ENCODE results near the gene S100Z.
"Not testable (repeated sequence)": the region's sequence is repeated elsewhere in the genome, so short reads cannot be mapped to it uniquely, and the experiment has no call there.

Gene S100Z
- total RNA-seq = 0.15 to 0.85 (median 0.50) reads per million in 4 donors

DNA sequence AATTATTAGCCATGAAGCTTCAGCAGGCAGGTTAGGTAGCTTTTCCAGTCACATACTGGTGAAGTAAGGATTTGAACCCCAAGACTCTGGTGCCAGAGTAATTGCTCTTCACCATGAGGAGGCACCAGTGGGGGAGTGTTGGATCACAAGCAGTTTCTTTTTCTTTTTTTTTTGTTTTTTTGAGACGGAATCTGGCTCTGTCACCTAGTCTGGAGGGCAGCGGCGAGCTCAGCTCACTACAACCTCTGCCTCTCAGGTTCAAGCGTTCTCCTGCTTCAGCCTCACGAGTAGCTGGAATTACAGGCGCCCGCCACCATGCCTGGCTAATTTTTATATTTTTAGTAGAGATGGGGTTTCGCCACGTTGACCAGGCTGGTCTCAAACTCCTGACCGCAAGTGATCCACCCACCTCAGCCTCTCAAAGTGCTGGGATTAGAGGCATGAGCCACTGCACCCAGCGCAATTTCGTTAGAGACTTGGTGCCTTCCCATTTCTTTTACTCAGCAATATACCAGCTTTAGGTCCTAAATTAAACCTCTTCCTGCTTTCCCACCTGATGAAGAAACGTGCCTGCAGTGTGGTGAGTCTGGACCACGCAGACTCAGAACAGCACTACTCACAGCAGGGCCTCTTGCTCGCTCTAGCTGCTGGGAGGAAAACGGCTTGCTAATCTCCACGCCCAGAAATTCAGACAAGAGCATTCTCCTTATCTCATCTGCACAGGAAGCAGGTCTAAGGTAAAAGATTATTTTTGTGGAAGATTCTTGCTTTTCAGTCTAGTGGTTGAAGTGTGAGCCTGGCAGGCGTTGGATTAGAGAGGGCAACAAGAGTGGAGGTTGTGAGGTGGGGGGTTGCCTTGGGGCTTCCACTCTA is at the start of gene S100Z:
Gene S100Z (plus strand): TSS at position 596 of the 873 bp plus-strand sequence. CDS start 25,346 bp downstream, outside the sequence.
- peak in 4 of 5 donors; percentile 1 to 80 (median 15) for DNase-seq

DNA sequence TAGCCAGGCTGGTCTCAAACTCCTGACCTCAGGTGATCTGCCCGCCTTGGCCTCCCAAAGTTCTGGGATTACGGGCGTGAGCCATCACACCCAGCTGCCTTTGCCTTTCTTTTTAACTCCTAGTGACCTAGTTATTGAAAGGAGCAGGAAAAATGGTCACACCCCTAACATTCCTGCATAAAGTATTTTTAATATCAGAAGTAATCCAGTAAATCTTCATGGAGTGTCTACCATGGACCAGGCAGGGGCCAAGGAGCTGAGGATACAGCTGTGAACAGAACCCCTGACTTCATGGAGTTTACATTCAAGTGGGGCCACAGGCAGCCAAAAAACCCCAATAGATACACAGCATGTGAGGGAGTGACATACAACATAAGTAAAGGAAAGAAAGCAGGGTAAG is 49.2 kb upstream of the S100Z start:
- DNase-seq = no peak

DNA sequence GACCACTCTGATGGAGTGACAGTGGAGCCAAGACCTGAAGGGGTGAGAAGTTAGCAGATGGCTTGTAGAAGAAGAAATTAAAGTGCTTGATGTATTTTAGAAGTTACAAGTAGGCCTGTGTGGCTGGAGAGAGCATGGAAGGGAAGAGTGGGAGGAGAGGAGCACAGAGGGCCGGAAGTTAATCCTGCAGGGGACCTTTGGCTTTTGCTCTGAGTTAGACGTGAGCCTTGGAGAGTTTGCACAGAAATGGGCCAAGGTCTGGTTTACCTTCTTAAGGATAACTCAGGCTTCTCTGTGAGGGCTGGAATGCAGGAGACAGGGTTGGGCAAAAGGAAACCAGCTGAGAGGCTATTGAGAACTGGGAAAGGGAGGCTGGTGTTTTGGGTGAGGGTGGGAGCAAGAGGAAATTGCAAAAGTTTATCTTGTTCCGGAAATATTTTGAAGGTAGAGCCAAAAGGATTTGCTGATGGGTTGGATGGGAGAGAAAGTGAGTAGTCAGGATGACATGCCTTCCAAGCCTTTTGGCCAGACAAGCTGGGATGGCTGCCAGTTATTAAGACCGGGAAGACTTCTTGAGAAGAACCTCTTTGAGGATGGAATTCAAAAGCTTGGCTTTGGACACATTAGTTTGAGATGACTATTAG is 48.5 kb upstream of the S100Z start:
- DNase-seq = no peak

DNA sequence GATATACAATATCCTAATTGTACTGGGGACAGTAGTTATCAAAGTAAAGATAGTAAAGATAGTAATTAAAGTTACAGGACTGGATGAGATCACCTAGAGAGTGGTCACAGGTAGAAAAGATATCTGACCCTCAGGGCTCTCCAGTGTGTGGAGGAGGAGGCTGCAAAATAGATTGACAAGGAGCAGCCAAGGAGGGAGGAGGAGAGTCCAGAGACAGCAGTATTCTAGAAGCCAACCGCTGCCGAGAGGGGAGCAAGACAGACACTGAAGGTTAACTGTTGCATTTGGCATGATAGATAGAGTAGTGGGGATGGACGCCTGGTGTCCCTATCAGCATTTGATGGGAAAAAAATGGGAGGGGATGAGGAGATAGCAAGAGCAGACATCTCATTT is 48.0 kb upstream of the S100Z start:
- DNase-seq = no peak

GRCh38 chr5:76804266-76804665 is 45.5 kb upstream of the S100Z start:
- DNase-seq = no peak

- peak in 1 of 5 donors; percentile 34 for DNase-seq
Measured at GRCh38 chr5:76805821-76806505, 43.9 kb upstream of the S100Z start.

GRCh38 chr5:76807296-76807695 is 42.5 kb upstream of the S100Z start:
- DNase-seq = no peak

DNA sequence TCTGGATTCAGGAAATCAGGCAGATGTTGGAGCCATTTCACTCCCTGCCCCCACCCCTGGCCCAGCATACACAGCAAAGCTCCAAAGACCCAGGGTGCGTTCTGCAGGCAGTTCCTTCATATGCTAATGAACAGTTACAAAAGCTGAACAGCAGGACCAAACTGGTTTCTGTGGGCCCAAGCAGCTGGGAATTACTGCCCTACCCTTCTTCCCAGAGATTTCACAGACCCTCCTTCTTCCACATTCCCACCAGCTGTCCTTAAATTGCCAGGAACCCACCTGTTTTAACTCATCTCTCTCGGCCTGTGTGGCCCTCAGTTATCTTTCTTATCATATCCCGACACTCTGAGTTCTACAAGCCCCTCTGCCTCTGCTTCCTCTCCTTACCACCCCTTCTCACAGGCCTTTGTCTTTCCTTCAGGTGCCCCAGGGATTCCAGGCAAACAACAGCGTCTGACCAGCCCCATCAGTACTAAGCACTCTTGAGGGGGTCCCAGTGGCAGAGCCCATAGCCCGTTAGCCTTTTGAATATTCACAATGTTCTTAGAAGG is 41.6 kb upstream of the S100Z start:
- DNase-seq = no peak

GRCh38 chr5:76809141-76809540 is 40.7 kb upstream of the S100Z start:
- no peak for DNase-seq

GRCh38 chr5:76810236-76810635 is 39.6 kb upstream of the S100Z start:
- no peak for DNase-seq

DNA sequence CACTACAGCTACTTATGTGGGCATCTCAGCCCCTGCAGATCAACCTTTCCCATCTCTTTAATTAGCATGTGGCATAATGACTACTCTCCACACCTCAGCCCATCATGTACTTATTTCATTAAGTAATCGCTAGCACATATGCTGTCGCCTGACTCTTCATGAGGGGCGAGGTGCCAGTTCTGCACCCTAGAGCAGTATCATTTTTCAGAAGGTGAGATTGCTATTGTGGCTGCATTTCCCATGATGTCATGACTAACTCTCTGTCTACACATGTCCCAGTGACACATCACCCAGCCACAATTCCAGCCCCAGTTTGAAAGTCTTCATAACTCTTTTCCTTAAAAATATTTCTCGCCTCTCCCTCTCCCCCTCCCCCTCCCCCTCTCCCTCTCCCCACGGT is 38.6 kb upstream of the S100Z start:
- DNase-seq = no peak

DNA sequence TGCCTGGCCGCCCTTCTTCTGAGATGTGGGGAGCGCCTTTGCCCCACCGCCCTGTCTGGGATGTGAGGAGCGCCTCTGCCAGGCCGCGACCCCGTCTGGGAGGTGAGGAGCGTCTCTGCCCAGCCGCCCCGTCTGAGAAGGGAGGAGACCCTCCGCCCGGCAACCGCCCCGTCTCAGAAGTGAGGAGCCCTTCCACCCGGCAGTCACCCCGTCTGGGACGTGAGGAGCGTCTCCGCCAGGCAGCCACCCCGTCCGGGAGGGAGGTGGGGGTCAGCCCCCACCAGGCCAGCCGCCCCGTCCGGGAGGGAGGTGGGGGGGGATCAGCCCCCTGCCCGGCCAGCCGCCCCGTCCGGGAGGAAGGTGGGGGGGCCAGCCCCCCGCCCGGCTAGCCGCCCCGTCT is 37.6 kb upstream of the S100Z start:
- DNase-seq = not testable (repeated sequence)

GRCh38 chr5:76813982-76814562 is 35.7 kb upstream of the S100Z start:
- no peak for DNase-seq

GRCh38 chr5:76816110-76816831 is 33.5 kb upstream of the S100Z start:
- DNase-seq = no peak

DNA sequence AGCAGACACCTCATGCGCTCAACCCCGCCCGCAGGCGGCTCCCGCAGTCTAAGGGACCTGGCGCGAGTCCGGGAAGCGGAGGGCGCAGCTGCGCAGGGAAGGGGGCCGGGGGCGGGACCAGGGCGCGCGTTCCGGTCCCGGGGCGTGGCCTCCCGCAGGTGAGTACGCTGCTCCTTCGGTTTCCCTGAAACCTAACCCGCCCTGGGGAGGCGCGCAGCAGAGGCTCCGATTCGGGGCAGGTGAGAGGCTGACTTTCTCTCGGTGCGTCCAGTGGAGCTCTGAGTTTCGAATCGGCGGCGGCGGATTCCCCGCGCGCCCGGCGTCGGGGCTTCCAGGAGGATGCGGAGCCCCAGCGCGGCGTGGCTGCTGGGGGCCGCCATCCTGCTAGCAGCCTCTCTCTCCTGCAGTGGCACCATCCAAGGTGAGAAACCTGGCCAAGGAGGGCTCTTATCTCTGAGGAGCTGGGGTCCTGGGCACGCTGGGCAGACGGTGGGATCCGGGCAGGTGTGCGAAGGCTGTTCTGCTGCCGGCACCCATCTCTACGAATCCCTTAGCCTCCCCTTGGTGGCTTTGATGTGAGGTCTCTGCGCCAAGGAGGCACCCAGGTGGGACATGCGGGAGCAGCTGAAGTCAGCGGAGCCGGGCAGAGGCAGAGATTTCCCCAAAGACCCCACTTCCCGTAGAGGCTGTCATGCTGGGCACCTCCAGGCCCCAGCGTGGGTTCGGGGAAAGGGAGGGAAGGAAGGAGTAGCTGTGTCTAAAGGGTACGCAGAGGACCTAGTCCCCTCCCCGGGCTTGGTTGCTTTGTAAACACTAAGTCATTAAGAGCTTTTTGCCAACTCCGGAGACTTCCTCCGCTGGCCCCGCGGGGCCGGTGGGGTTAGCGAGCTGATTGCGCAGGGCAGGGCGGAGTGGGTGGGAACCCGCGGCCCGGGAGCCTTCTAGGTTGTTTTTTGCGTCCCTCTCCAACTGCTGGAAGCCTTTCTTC is 30.7 kb upstream of the S100Z start, which contains the start of gene F2RL1:
Gene F2RL1 (plus strand): TSS at position 187 of the 988 bp plus-strand sequence. CDS start 153 bp downstream, at position 340.
- DNase-seq = peak; percentile 24 to 53 (median 47)

- no peak for DNase-seq
Measured at GRCh38 chr5:76819851-76820525, 29.8 kb upstream of the S100Z start.

- DNase-seq = no peak
Measured at GRCh38 chr5:76820526-76820890, 29.3 kb upstream of the S100Z start.

GRCh38 chr5:76821136-76821535 is 28.7 kb upstream of the S100Z start:
- DNase-seq = no peak

- DNase-seq = not testable (repeated sequence)
Measured at GRCh38 chr5:76822105-76822731, 27.6 kb upstream of the S100Z start.

- DNase-seq = not testable (repeated sequence)
Measured at GRCh38 chr5:76826416-76826815, 23.4 kb upstream of the S100Z start.
